DOHH2 (cell line): ENCODE data around the gene SSTR4.

Source experiments
- CTCF ChIP-seq: fragments of 200-600 bp; sonication (generic); IDR thresholded peaks from one replicate; pipeline ENCODE4 v1.5.1; 2014; ENCODE audit warnings: antibody characterized with exemption, mild to moderate bottlenecking, low read depth, low read length; ENCODE audit not compliant: poor library complexity, severe bottlenecking
- EZH2phosphoT487 ChIP-seq: fragments of 200-600 bp; sonication (generic); IDR thresholded peaks from 2 replicates; pipeline ENCODE4 v1.6.1; 2017; ENCODE audit warnings: borderline replicate concordance, mild to moderate bottlenecking, antibody characterized with exemption, low read length, moderate library complexity, mixed read lengths

- no peak for TF ChIP-seq EZH2phosphoT487
- TF ChIP-seq CTCF: no peak
These were observed 26.8 kb downstream of the SSTR4 start for GRCh38 chr20:23061734-23062561.
